Measurements from ENCODE around the gene CDKN1B.

CDKN1B gene

GRCh38 chr12:12716793-12717585, at the start of gene CDKN1B:
CDKN1B (plus strand) TSS chr12:12717368; CDS start chr12:12717840, 472 bp downstream.
- peak; percentile 42 to 94 (median 87) for DNase-seq

- DNase-seq = no peak
Measured at GRCh38 chr12:12668005-12668404, 49.2 kb upstream of the CDKN1B start.

GRCh38 chr12:12669020-12669419, 48.1 kb upstream of the CDKN1B start:
- peak in 1 of 58 donors; percentile 21 for DNase-seq

GRCh38 chr12:12671850-12672660, 45.1 kb upstream of the CDKN1B start:
- DNase-seq = no peak

GRCh38 chr12:12673296-12673695, 43.9 kb upstream of the CDKN1B start:
- DNase-seq = no peak

- no peak for DNase-seq
Measured at GRCh38 chr12:12676605-12677004, 40.6 kb upstream of the CDKN1B start.

GRCh38 chr12:12681061-12681765, 36.0 kb upstream of the CDKN1B start:
- no peak for DNase-seq

- no peak for DNase-seq
Measured at GRCh38 chr12:12682284-12682683, 34.9 kb upstream of the CDKN1B start.

- no peak for DNase-seq
Measured at GRCh38 chr12:12683136-12683697, 34.0 kb upstream of the CDKN1B start.

- DNase-seq = peak in 9 of 58 donors; percentile 4 to 48 (median 12)
Measured at GRCh38 chr12:12683725-12684124, 33.4 kb upstream of the CDKN1B start.

- DNase-seq = peak in 55 of 58 donors; percentile 22 to 90 (median 70)
Measured at GRCh38 chr12:12684375-12685106, 32.6 kb upstream of the CDKN1B start.

GRCh38 chr12:12685305-12685704, 31.9 kb upstream of the CDKN1B start:
- peak in 44 of 58 donors; percentile 12 to 86 (median 51) for DNase-seq

- no peak for DNase-seq
Measured at GRCh38 chr12:12686472-12686871, 30.7 kb upstream of the CDKN1B start.

- no peak for DNase-seq
Measured at GRCh38 chr12:12686925-12687324, 30.2 kb upstream of the CDKN1B start.

- DNase-seq = no peak
Measured at GRCh38 chr12:12689647-12690300, 27.4 kb upstream of the CDKN1B start.

- no peak for DNase-seq
Measured at GRCh38 chr12:12691549-12691948, 25.6 kb upstream of the CDKN1B start.

GRCh38 chr12:12693111-12693671, 24.0 kb upstream of the CDKN1B start:
- DNase-seq = no peak

GRCh38 chr12:12696562-12697383, 20.4 kb upstream of the CDKN1B start:
- peak in 57 of 58 donors; percentile 27 to 94 (median 80) for DNase-seq

- no peak for DNase-seq
Measured at GRCh38 chr12:12699345-12699744, 17.8 kb upstream of the CDKN1B start.
